Measurements from ENCODE around the gene PDE7B.

- TF ChIP-seq EZH2phosphoT487 (IDR thresholded peaks at IDR 0.05; ENCODE audit: insufficient read depth, low read depth) (no peak), EZH2 (IDR thresholded peaks at IDR 0.05; ENCODE audit: insufficient read depth, poor library complexity, severe bottlenecking) (no peak)
Observed at GRCh38 chr6:135974426-135974825, 122.9 kb downstream of the PDE7B start.
